Mucosa of descending colon (tissue), 3 donors: ENCODE data around the gene ZSCAN21. TPM values are rescaled to one million over a fixed set of nuclear protein-coding genes. Genes with fewer than 3 reads are reported as not detected.
"Not testable (repeated sequence)": the region's sequence is repeated elsewhere in the genome, so short reads cannot be mapped to it uniquely, and the experiment has no call there.

ENCODE experiments used
- ATAC-seq: fragments of 200-7000 bp; cut with Tn5 transposase; one replicate; pipeline ENCODE4 v1.9.1; 2020; ENCODE audit warnings: mild to moderate bottlenecking, moderate library complexity
- DNase-seq, 3 donors: peaks; one replicate each; pipeline ENCODE4 v3.0.0-alpha.2; 2020
- H3K36me3 ChIP-seq: fragments of 200-600 bp; one replicate; pipeline ENCODE4 v1.8.0; 2021; ENCODE audit warnings: low read depth, mild to moderate bottlenecking
- H3K4me1 ChIP-seq: fragments of 200-600 bp; one replicate; pipeline ENCODE4 v1.8.0; 2021; ENCODE audit warnings: low read depth, mild to moderate bottlenecking
- H3K4me3 ChIP-seq: fragments of 200-600 bp; one replicate; pipeline ENCODE4 v1.8.0; 2021; ENCODE audit warnings: mild to moderate bottlenecking
- H3K9me3 ChIP-seq: fragments of 200-600 bp; one replicate; pipeline ENCODE4 v1.8.0; 2021; ENCODE audit warnings: mild to moderate bottlenecking
- CTCF ChIP-seq: fragments of 200-600 bp; IDR thresholded peaks from one replicate; pipeline ENCODE4 v1.8.0; 2022; ENCODE audit warnings: antibody characterized with exemption, mild to moderate bottlenecking
- intact Hi-C, 2 donors: fragments of 100-400 bp; cut with DNase I in 1 of 2; cut with micrococcal nuclease in 1 of 2; formaldehyde crosslinking; loops; one replicate each; pipeline versions ENCODE4 v1.11.0 to v1.11.1; 2022; cut with DNase I, micrococcal nuclease
- total RNA-seq, 3 donors: library from RNA; stranded (reverse); fragmentation: NEBNext Ultra II Directional in 2 of 3; extraction: Animal tissue kit (Norgen Biotek cat#: 25700) in 2 of 3; gene quantifications; one replicate each; pipeline versions ENCODE4 v1.2.1 to v1.2.4, GENCODE V29; 2021 to 2023
- donor health status: DM: no; HTN: no; CAD: no; lungs with moderate emphysema.
- donor health status: DM: no; HTN: no; CAD: no.
- donor health status: DM: no; HTN: yes; CAD: no.

The ZSCAN21 gene
- total RNA-seq, 3 donors from 2014 or later: 6.9 to 13.9 (median 7.7) TPM

- no peaks in the 10 kb centered on the region for H3K9me3 ChIP-seq
- ATAC-seq (no peak), DNase-seq (no peak)
- no peaks in the 10 kb centered on the region for H3K36me3 ChIP-seq
- H3K4me3 ChIP-seq: no peak overlapping the region
- H3K4me1 ChIP-seq: peaks cover 9% of the 10 kb centered on the region
- intact Hi-C loops: no loop called here
- no peak for TF ChIP-seq CTCF
Measured at GRCh38 chr7:100010901-100011300, 38.7 kb upstream of the ZSCAN21 start.

GRCh38 chr7:100011516-100011915, 38.1 kb upstream of the ZSCAN21 start:
- Histone ChIP-seq H3K36me3 (no peaks in the 10 kb centered on the region), H3K4me1 (peaks cover 10% of the 10 kb centered on the region), H3K9me3 (no peaks in the 10 kb centered on the region), H3K4me3 (no peak overlapping the region)
- TF ChIP-seq CTCF: no peak
- no peak for DNase-seq
- no peak for ATAC-seq
- intact Hi-C loops: no loop called here

- H3K4me1 ChIP-seq: peaks cover 20% of the 10 kb centered on the region
- H3K4me3 ChIP-seq, H3K36me3 ChIP-seq, H3K9me3 ChIP-seq, intact Hi-C loops: not testable (repeated sequence)
- DNase-seq: peak in 1 of 3 donors; percentile 41
- ATAC-seq: peak; percentile 7
Measured at GRCh38 chr7:100012385-100013327, 36.9 kb upstream of the ZSCAN21 start.

GRCh38 chr7:100013328-100013676, 36.3 kb upstream of the ZSCAN21 start:
- H3K9me3 ChIP-seq: no peaks in the 10 kb centered on the region
- no peak overlapping the region for H3K4me3 ChIP-seq
- intact Hi-C loops: no loop called here
- no peaks in the 10 kb centered on the region for H3K36me3 ChIP-seq
- ATAC-seq: no peak
- TF ChIP-seq CTCF: no peak
- no peak for DNase-seq
- peaks cover 26% of the 10 kb centered on the region for H3K4me1 ChIP-seq

GRCh38 chr7:100015232-100016214, 34.1 kb upstream of the ZSCAN21 start, which contains the start of gene ZKSCAN1:
Gene ZKSCAN1, plus strand, starts transcription at chr7:100015596. Its CDS starts 7,911 bp downstream, at chr7:100023507.
- intact Hi-C loops: no loop called here
- ATAC-seq: peak; percentile 94

More at GRCh38 chr7:100015232-100016214, 34.1 kb upstream of the ZSCAN21 start, which contains the start of gene ZKSCAN1:
- Histone ChIP-seq H3K36me3 (no peaks in the 10 kb centered on the region), H3K9me3 (no peaks in the 10 kb centered on the region), H3K4me1 (peaks cover 40% of the 10 kb centered on the region), H3K4me3 (peak within 1 kb of the TSS; percentile 98)
- peak; percentile 89 to 93 (median 89) for DNase-seq
- TF ChIP-seq CTCF: no peak
